WI38 (cell line): Measurements from ENCODE around the gene NCAM2.

Experiments used
- H3K4me3 ChIP-seq: 2 replicates; pipeline ENCODE4 v1.5.1; 2011; ENCODE audit warnings: low read depth, mild to moderate bottlenecking, control low read depth, low read length
- CTCF ChIP-seq: IDR thresholded peaks from 2 replicates; pipeline ENCODE4 v1.5.1; 2012; ENCODE audit warnings: low read depth, mild to moderate bottlenecking, control low read depth, low read length

NCAM2 gene

DNA sequence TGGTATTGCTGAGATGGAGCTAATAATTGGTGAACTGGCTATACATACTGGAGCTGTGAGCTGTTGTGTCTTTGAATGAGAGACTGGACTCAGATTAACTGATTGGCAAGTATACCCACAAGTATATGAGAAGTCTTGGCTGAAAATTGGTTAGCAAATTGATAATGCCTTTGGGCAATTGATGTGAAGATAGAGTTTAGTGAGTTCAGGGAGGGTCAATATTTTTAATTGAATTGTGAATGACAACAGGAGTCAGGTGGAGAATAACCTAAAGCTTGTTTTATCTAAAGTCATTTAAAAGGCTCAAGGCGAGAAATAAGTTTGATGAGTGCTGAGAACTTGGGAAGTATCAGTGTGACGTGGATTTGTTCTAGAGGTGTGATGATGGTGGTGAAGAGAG is 27.5 kb downstream of the NCAM2 start:
- no peak for TF ChIP-seq CTCF

DNA sequence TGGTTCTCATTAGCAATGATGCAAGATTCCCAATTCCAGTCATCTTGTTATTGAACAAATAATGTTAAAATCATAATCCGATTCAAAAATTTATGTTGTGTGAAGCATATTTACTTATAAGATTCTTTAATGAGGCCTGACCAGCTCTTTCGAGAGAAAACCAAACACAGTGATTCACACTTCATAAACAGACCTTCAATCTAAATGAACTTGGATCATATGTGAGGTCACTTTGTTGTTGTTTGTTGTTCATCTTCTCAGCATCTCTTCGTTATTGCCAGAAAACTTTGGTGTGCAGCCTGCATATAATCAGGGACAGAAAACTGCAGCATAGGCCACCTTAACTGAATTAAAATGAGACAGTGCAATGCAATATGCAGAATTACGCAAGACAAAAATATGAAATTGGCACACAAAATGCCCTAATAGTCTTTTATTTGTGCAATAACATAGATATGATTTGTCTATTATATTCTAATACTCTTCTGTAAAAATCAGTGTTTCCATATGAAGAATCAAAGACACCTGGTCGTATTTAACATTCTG is 30.1 kb downstream of the NCAM2 start:
- no peak for TF ChIP-seq CTCF
- no peak overlapping the region for H3K4me3 ChIP-seq

More for the DNA sequence above, 27.5 kb downstream of the NCAM2 start:
- H3K4me3 ChIP-seq: no peak overlapping the region

DNA sequence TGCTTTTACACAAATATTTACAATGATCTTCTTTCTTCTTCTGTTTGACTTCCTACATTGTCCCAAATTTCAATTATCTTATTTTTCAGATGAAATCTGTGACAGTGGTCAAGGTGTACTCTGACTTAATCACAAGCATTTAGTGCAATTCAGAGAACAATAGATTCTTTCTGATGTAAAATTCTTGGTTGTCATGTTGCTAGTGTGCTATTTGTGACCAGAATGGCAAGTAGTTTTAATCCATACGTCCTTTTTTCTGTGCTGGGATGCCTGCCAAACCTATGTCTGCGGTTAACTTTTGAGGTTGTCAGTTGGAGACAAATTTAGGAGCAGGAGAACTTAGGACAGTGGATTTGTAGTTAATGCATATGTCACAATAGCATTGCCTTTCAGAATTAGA is 31.0 kb downstream of the NCAM2 start:
- no peak for TF ChIP-seq CTCF
- H3K4me3 ChIP-seq: no peak overlapping the region

- H3K4me3 ChIP-seq: no peak overlapping the region
- no peak for TF ChIP-seq CTCF
These were observed 32.1 kb downstream of the NCAM2 start for GRCh38 chr21:21030311-21030710.

- no peak for TF ChIP-seq CTCF
- no peak overlapping the region for H3K4me3 ChIP-seq
These were observed 35.8 kb downstream of the NCAM2 start for GRCh38 chr21:21034036-21034435.

DNA sequence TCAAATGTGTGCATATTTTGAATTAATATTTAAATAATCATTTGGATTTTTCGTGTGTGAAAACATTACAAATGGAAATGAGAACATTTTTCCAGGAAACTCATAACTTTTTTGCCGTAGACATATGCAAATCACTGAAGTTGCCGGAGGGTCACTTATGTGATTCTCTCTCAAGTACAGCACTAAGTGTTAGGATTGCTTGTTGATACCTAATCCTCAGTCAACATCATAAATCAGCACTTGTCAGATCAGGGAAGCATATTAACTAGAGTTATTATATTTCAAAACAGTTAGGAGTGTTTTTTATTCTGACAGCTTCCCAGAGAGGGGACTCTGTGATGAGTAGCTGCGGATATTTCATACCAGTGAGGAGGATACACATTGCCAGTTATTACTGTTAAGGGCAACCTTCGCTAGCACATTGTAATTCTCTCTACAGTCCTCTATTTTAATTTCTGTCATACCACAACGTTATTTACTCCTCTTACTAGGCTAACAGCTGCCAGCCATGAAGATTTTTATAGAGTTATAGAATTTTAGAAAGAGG is 41.5 kb downstream of the NCAM2 start:
- TF ChIP-seq CTCF: no peak
- H3K4me3 ChIP-seq: no peak overlapping the region

- H3K4me3 ChIP-seq: no peak overlapping the region
- TF ChIP-seq CTCF: no peak
These were observed 47.3 kb downstream of the NCAM2 start for GRCh38 chr21:21045518-21045917.
